Vagina (tissue), 2 donors: Measurements from ENCODE around the gene STX5.
"Not testable (repeated sequence)": the region's sequence is repeated elsewhere in the genome, so short reads cannot be mapped to it uniquely, and the experiment has no call there.

Source experiments
- CTCF ChIP-seq, 3 experiments: fragments of 450-650 bp in 2 of 3; fragments of 200-600 bp in 1 of 3; sonication (generic) in 1 of 3; IDR thresholded peaks; one replicate each; pipeline ENCODE4 v1.5.1; 2017 to 2019; ENCODE audit warnings: antibody characterized with exemption in 3 of 3, mild to moderate bottlenecking in 2 of 3, moderate library complexity in 2 of 3
- POLR2A ChIP-seq, 2 donors: fragments of 450-650 bp; IDR thresholded peaks; one replicate each; pipeline ENCODE4 v1.6.1; 2017; ENCODE audit warnings: antibody characterized with exemption in 2 of 2, mild to moderate bottlenecking in 2 of 2, moderate library complexity in 2 of 2

- not testable (repeated sequence) for TF ChIP-seq CTCF, POLR2A (IDR thresholded peaks at IDR 0.05)
Observed at GRCh38 chr11:62760867-62761227, 71.0 kb downstream of the STX5 start.
